GF-D8 (cell line): Measurements from ENCODE around the gene VDAC1.

Source experiments
- DNase-seq: peaks from one replicate; lab custom pipeline; 2025; lab: John Stamatoyannopoulos, UW

The VDAC1 gene

DNA sequence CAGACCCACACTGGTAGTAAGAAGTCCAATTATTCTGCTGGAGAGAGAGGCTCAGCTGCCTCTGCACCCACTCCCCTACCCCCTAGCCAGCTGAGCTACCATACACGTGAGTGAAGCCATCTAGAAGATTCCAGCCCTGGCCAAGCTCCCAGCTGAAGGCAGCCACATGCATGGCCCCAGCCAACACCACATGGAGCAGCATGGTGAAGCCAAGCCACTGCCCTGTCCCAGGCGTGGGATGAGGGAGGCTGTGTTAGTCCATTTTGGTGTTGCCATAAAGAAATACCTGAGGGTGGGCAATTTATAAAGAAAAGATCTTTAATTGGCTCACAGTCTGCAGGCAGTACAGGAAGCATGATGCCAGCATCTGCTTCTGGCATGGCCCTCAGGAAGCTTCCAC, 20.0 kb upstream of the VDAC1 start:
- no peak for DNase-seq

DNA sequence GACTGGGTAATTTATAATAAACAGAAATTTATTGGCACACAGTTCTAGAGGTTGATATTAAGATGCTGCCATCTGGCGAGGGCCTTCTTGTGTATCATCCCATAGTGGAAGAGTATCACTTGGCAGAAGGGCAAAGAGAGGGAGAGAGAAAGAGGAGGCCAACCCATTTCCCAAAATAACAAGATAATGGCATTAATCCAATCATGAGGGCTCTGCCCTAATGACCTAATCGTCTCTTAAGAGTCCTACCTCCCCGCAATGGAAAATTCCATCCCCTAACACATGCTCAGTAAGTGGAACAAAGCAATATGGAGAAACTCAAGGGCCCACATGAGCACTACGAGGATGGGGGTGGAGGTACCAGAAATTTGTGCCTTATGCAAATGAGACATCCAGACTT, 17.6 kb upstream of the VDAC1 start:
- DNase-seq: no peak

DNA sequence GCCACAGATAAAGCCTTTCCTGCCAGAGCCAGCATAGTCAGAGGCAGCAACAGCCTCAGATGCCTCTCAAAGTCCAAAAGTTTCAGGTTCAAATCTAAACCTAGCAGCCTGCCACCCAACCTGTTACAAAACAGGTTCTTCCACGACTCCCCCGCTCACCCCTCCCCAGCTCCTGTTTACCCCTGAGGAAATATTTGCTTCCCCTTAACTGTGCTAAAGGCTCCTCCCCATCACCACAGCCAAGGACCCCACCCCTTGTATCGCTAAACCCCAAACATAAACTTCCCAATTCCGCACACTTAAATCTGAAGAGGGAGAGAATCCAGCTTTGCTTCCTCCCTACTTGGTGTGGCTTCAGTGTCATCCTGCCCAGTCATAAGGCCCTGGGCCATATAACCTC, 15.4 kb upstream of the VDAC1 start:
- no peak for DNase-seq

DNA sequence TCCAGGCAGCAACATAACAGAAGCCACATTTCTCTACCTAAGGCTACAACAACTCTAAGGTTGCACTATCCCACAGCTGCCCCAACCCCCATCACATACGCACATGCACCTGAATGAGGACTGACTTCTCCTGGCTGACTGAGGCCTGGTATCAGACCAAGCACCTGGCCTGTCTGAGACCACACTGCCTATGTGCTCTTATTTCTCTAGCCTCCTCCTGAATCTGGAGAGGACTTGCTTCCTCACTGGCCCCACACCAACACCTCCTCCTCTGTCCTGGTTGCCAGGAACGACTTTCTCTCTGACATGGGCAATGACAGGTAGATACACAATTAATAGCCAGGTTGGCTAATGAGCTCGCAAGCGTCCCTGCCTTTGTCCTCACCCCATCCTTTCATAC, 14.9 kb upstream of the VDAC1 start:
- DNase-seq: no peak

DNA sequence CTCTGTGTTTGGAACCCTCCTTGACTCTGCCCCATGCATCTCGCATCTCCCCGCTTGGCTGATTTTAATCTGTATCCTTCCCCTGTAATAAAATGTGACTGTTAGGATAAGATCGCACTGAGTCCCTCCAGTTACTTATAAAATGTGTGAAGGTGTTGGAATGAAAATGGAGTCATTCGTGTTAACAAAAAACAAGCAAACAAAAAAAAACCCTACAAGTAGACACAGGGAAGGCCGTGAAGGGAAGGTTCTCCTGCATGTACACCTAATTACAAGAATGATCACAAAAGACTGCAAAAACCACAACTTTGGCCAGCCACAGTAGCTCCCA, 14.2 kb upstream of the VDAC1 start:
- DNase-seq: no peak

DNA sequence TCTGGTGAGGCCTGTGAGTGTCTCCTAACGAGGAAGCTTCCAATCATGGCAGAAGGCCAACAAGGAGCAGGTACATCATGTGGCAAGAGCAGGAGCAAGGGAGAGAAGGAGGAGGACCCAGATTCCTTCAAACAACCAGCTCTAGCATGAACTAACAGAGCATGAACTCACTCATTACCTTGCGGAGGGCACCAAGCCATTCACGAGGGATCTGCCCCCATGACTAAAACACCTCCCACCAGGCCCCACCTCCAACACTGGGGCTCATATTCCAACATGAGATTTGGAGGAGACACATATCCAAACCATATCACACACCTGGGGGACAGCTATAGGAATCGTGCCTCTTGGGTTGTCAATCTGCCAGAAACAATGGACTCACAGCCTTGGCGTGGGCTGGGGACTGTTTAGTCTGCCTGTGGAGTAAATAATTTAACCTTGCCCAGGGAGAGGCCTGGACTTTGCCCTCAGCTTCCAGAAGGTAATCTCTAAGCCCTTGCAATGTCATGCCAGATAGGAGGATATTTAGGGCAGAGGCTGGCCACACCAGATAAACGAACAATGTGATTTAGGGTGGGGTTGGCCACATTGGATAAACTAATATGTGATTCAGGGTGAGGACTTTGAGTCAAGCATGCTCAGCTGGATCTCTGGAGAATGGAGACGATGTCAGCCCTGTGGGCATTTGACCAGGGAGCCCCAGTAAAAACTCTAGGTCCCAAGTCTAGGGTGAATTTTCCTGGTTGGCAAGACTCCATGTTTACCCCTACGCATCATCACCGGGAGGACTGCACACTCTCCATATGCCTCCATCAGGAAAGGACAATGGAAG, 13.6 kb upstream of the VDAC1 start:
- no peak for DNase-seq

DNA sequence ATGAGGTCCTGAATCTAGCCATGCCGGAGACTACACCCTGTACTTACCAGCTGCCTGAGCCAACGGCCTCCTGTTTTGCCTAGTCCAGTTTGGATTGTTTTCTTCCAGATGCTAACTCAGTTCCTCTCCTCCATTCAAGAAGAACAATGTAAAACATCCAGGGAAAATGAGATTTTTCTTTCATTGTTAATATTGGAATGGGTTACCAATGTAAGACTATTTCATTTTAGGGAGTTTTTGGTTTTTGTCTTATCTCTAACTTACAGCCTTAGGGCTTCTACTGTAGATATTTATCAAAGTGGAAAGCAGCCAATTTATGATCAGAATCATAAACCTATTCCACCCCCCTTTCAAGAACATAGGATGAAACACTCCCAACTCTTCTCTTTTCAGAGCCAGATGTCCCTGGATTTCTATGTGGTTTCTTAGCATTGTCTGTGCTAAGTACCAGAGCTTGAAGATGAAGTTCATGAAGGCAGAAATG, 3.5 kb upstream of the VDAC1 start:
- no peak for DNase-seq

DNA sequence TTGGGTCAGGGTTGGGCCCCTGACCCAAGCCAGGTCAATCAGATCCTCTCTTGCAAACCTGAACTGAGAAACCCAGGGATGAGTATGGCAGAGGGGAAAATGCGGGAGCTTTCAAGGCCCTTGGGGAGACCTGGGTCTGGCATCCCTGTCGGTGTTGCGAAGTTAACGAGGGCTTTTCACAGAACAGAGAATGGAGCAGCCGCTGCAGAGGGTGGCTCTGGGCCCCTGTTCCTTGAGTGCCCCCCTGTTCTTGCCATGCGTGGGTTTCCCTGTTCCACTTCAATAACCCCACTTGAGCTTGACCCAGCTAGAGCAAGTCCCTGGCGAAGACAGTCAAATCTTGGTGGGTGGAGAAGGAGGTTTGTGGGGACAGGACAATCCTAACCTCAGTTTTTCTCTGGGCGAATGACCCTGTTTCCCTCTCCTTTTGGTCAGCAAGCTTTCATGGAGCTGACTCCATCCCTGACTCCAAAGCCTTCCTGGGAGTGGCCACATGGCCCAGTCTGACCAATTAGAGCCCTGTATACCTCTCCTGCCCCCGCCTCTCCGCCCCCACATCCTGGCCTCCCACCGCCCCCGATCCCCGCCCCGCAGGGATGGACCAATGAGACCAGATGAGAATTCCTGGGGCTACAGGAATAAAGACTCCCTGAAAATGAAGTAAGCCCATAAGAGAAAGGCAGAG, 2.9 kb upstream of the VDAC1 start:
- DNase-seq: no peak

DNA sequence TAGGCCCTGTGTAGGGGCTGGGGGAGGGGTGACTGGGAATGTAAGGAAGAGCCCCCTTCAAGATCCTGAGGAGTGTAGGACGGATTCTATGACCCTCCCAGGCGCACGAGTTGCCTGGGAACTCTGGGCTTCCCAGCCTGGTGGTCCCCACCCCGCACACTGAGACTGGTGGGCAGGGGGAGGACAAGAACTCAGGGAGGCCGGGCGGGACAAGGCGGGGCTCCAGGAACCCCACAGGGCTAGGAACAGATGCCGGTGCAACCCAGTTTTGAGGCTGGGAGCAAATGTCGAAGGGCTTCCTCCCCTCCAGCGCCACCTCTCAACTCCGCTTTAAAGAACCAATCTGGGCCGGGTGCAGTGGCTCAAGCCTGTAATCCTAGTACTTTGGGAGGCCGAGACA, 1.3 kb upstream of the VDAC1 start:
- no peak for DNase-seq

DNA sequence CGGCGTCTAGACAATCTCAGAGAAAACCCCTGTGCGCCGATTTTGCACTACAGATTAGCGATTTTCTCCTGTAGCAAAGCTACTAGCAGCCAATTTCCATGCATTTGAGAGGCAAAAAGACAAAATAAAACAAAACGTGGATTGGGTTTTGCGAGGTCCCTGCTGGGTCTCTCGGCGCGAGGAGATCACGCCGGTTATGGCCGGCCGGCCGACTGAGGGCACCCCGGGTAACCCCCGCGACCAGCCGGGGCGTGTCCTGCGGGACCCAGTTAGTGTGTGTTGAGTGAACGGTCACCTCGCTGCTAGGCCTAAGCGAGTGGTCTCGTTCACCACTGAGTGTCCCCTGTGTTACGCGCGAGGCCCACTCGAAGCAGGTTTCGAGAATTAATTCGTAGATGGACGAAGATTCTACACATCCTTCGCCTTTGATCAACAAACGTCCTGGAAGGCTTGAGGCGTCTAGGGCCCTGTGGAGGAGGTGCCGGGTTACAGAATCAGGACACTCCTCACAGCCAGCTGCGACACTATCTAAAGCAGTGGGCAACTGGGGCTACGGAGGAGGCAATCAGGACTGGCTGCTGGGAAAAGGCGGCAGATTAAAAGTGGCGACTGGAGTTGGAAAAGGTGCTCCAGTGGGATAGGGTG, 764 bp upstream of the VDAC1 start:
- DNase-seq: no peak

DNA sequence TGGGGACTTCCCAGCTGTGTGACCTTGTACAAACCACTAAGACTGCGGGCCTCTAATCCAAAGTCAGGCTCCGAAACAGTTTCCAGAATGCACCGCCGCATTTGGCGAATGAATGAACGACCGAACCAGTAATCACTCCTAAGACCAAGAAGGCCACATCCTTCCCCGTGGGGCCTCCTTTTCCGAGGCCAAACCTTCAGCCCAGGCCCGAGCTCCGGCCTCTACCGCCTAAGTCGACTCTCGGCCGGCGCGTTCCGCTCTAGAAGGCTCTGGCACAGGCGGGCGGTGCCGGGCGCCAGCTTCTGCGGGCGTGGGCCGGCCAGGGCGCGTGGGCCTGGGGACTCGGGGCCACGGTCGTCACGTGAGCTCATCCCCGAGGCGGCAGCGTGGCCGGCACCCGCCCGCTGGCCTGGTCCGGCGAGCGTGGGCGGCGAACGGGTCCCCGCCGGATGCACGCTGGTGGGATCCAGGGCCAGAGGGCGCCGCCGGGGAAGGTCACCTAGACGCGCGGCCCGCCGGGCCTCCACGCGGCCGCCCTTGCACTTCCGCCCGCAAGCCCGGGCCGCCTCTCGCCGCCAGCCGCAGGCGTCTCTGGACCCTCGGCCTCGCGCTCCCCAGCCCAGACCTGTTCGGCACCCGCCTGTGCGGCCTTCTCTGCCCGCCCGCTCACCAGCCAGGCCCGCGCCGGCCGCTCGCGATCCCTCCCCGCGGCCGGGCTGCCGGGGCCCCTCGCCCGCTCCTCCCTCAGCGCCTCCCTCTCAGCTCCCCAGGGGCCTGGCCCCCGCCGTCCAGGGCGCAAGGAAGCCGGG, 754 bp downstream of the VDAC1 start:
- no peak for DNase-seq

DNA sequence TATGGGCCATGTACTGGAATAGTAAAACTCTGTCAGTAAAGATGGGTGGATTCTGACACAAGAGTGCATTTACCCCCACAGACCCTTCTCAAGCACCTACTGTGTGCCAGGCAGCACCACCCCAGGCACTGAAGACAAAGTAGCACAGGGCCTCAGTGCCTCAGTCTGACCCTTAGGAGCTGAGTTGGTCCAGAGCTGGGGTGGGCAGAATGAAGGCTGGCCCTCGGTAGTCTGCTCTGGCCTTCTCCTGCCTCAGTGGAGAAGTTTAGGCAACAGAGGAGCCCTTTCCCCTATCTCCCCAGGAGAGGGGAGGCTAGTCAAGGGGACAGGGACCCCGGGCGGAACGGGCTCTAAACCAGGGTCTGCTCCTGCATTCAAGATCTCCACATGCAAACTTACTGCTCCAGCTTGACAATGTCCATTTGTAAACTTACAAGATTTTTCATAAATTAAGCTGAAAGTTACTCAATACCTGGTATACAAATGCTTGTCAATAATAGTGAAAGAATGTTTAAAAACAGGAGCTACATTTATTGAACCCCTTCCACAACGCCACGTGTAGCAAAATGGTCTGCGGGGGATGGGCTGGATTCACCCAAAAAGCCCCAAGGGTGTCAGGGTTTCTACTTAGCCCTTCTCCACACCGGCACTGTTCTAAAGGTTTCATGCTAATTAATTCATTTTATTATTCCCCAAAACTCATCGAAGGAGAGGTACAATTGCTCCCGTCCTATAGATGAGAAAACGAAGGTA, 1.5 kb downstream of the VDAC1 start:
- DNase-seq: no peak

DNA sequence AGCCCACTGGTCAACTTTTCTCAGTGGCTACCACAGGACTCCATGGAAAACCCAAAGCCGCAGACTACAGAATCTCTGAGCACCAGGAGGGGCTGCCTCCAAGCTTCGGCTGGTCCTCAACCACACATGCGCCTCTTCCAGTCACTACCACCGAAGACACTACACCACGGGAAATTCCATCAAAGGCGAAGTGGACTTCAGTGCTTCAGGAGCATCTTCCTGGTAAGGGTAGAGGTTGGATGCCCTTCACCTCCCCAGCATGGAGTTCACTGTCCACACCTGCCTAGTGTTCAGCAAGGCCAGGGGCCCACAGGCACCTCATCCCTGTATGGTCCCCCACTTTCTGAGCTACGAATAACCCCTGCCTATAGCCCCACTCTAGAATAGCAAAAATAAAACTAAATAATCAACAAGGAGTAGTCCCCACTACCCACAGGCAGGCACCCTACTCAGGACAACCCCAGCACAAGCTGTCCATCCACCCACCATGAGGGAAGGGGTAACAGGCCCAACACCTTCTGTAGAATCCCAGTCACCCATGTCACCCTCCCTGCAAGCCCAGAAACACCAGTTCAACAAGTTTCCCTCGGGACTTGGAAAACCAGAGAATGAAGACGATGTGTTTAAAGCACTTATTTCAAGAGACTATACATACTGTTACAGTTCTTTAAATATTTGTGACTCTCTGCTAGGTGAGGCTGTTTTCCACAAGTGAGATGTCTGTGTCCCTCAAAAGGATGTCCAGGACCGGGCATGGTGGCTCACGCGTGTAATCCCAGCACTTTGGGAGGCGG, 2.6 kb downstream of the VDAC1 start:
- no peak for DNase-seq

DNA sequence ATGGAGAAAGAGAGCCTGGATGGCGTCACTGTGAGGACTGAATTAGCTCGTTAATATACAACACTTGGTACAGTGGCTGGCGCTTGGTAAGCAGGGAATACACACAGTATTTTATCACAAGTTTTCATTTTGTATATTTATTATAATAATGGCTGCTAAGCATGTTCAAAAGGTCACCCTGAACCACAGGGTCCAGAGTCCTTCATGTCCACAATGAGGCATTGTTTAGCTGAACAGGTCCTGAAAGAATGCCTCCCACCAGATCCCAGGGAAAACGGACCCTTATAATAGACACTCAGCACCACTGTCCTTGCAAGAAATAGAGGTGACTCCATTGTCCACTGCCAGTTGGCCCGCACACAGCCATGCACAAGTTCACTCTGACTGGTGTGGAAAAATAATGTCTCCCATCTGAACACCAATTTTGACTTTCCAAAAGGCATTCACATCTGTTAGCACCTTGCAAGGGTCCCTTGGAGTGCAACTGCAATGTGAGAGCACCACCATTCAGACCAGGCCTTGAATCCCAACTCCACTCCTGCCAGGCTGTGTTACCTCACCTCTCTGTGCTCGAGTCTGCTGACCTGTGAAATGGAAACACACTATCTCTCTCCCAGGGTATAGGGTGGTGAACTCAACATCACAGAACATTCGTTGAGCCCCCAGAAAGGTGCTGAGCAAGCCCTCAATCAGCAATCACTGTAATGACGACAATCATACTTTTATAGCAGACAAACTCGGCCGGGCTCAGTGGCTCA, 3.9 kb downstream of the VDAC1 start:
- DNase-seq: no peak

DNA sequence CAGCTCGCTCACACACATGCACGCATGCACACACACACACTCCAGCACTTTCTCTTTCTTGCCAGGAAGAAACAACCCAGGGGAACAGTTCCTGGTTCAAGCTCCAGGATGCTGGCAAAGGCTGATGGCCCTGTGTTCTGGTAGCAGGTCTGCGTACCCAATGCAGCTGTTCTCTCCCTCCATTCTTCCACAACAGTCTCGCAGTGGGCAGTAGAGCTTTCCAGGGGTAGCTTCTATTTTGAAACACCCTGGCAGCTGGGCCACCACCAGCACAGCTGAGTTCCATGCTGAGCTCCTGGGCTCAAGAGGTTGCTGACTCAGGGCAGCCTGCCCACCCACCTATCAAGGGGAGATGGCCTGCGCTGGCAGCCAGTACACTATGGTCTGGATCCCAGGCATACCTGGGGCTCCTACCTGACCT, 4.7 kb downstream of the VDAC1 start:
- DNase-seq: no peak

DNA sequence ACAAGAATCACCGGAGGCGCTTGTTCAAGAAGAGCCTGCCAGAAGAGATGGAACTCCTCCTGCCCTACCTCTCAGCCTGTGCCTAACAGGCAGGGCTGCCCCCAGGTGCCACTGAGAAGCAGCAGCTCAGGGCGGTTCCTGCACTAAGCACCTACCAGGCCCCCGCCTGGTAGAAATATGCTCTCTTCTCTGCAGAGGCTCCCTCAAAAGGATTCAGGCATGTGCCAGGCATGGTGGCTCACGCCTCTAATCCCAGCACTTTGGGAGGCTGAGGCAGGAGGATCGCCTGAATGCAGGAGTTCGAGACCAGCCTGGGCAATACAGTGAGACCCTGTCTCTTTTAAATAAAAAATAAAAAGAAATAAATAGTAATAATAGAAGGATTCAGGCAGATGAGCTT, 6.0 kb downstream of the VDAC1 start:
- no peak for DNase-seq

DNA sequence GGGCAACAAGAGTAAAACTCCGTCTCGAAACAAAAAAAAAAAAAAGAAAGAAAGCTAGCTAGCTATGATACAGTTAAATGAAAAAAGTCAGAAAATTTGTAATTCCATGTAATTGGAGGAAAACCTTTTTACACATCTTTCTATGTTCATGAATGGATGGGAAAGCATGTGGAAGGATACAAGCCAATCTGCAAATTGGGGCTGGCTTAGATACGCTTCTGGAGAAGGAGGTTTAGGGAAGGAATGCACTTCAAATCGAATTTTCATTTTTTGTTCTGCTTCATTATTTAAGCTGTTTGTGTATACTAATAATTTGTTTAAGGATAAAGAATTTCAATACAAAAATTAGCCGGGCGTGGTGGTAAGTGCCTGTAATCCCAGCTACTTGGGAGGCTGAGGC, 6.7 kb downstream of the VDAC1 start:
- DNase-seq: no peak

DNA sequence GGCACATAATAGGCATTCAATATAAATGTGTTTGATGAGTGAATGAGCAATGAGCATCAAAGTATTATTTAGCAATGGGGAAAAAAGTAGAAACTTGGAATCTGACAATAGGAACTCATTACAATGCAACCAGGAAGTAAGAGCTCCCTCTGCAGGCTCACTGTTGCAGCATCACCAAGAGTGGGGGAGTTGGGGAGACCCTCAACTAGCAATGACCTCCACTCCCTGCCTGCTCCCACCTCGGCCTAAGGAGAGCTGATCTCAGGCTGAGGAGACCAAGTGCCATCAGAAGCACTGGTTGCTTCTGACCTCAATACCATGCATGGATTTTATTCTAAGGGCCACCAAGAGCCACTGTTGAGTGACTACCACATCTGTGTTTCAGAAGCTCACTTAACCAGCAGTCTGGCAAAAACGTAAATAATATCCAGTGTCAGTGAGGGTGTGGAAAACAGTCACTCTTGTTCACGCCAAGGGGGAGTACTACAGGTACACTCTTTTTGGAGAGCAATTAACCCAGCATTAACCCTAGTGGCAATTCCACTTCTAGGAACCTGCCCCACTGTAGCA, 8.0 kb downstream of the VDAC1 start:
- DNase-seq: no peak

DNA sequence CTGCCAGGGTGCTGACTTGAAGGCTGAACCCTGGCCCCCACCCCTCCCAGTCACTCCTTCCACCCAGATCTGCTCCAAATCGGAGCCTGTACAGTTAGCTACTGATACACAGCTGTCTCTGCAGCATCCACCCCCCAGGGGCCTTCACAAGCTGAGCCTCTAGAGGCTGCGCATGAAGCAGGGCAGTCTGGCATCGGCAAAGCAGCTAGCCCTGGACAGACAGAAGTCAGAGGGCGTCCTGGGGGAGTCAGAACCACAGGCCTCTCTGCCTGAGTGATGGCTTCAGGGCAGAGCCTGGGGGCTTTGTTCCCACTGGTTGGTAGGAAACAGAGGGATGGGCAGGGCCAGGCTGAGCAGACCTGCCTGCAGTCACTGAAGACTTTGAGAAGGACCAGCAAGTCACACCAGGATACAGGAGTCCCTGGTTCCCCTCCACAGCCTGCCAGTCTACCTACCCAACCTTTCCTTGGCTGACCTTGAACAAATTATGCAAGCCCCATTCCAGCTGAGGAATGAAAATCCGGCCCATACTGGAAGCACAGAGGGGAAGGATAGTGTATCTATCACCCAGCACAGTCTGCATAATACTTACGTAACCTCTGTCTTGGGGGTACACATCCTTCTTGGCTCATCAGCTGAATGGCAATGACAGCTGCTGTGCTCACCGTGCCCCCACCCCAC, 8.8 kb downstream of the VDAC1 start:
- no peak for DNase-seq
